CD8-positive, alpha-beta memory T cell (primary cell): ENCODE results near the gene PTMA. TPM values are rescaled to one million over a fixed set of nuclear protein-coding genes. Genes with fewer than 3 reads are reported as not detected.
"Not testable (repeated sequence)": the region's sequence is repeated elsewhere in the genome, so short reads cannot be mapped to it uniquely, and the experiment has no call there.

Experiments
- CTCF ChIA-PET: fragments of 350-600 bp; sonication (Branson Sonifier 250); formaldehyde crosslinking; loops from one replicate; lab custom pipeline; 2021; ENCODE audit warnings: antibody characterized with exemption; lab: Charles Lee
- POLR2A ChIA-PET: fragments of 350-600 bp; sonication (Branson Sonifier 250); formaldehyde crosslinking; loops from one replicate; lab custom pipeline; 2021; ENCODE audit warnings: antibody characterized with exemption; lab: Charles Lee
- DNase-seq, 5 donors: peaks; one replicate each; pipeline versions ENCODE4 v3.0.0 to v3.0.0-alpha.2; 2020 to 2022; ENCODE audit warnings: mixed read lengths in 1 of 5
- H3K27ac ChIP-seq: one replicate; pipeline ENCODE4 v1.7.0; 2013; ENCODE audit warnings: low read depth, mild to moderate bottlenecking, low read length, moderate library complexity
- H3K27me3 ChIP-seq: 2 replicates; pipeline ENCODE4 v1.7.0; 2013; ENCODE audit warnings: low read length, mild to moderate bottlenecking; ENCODE audit not compliant: insufficient read depth, poor library complexity, severe bottlenecking
- H3K36me3 ChIP-seq: 2 replicates; pipeline ENCODE4 v1.7.0; 2013; ENCODE audit warnings: mild to moderate bottlenecking, low read length, moderate library complexity; ENCODE audit not compliant: insufficient read depth
- H3K4me1 ChIP-seq: 2 replicates; pipeline ENCODE4 v1.7.0; 2013; ENCODE audit warnings: mild to moderate bottlenecking, low read length, moderate library complexity; ENCODE audit not compliant: insufficient read depth
- H3K4me3 ChIP-seq: 2 replicates; pipeline ENCODE4 v1.7.0; 2013; ENCODE audit warnings: mild to moderate bottlenecking, low read length
- H3K9me3 ChIP-seq: 2 replicates; pipeline ENCODE4 v1.7.0; 2013; ENCODE audit warnings: mild to moderate bottlenecking, low read length
- H3K27ac Mint-ChIP-seq, 8 donors: one replicate each; pipeline ENCODE4 v1.8.0; 2020 to 2021; ENCODE audit warnings: mixed read lengths in 8 of 8, mild to moderate bottlenecking in 6 of 8, inconsistent platforms in 3 of 8, moderate library complexity in 3 of 8
- H3K27me3 Mint-ChIP-seq, 2 donors: one replicate each; pipeline ENCODE4 v1.8.0; 2020 to 2021; ENCODE audit warnings: mixed read lengths in 2 of 2, mild to moderate bottlenecking in 1 of 2, moderate library complexity in 1 of 2
- H3K36me3 Mint-ChIP-seq, 3 donors: one replicate each; pipeline ENCODE4 v1.8.0; 2020 to 2021; ENCODE audit warnings: mixed read lengths in 3 of 3, inconsistent platforms in 1 of 3, mild to moderate bottlenecking in 1 of 3
- H3K4me1 Mint-ChIP-seq, 3 donors: one replicate each; pipeline ENCODE4 v1.8.0; 2020 to 2021; ENCODE audit warnings: mixed read lengths in 3 of 3, inconsistent platforms in 1 of 3, mild to moderate bottlenecking in 1 of 3
- H3K4me3 Mint-ChIP-seq, 7 donors: one replicate each; pipeline ENCODE4 v1.8.0; 2020 to 2021; ENCODE audit warnings: mixed read lengths in 7 of 7, mild to moderate bottlenecking in 6 of 7, moderate library complexity in 4 of 7, inconsistent platforms in 2 of 7
- H3K9me3 Mint-ChIP-seq, 5 donors: one replicate each; pipeline ENCODE4 v1.8.0; 2020 to 2022; ENCODE audit warnings: mixed read lengths in 5 of 5, mild to moderate bottlenecking in 3 of 5, moderate library complexity in 2 of 5, inconsistent platforms in 1 of 5
- polyA plus RNA-seq: library from polyadenylated mRNA; unstranded; fragments of 300-500 nt; fragmentation: Illumina TruSeq; gene quantifications from one replicate; pipeline ENCODE4 v1.2.3, GENCODE V29; 2021
- total RNA-seq, 2 experiments: library from RNA; stranded (reverse); gene quantifications; one replicate each; pipeline ENCODE4 v1.2.3, GENCODE V29; 2021

Gene PTMA
- total RNA-seq (1,000 to 10,000 TPM; 2,403 to 2,474 TPM), polyA plus RNA-seq (1,830 TPM)

GRCh38 chr2:231707927-231708772 is at the start of gene PTMA:
TSS of gene PTMA (plus strand) at chr2:231708525. CDS start at chr2:231708707, 182 bp downstream.
- H3K9me3 ChIP-seq: no peaks in the 10 kb centered on the region
- ChIA-PET POLR2A (interaction anchor here (1.0 to 4.4 kb wide), 8 partner anchors 11 to 244 kb away, joined by 3 to 48 read pairs (median 6); partner anchors contain the start of gene NCL), CTCF (interaction anchor here (1.9 to 9.2 kb wide), 6 partner anchors 7 to 96 kb away, joined by 12 to 88 read pairs (median 42); no protein-coding TSS in a partner anchor)
- H3K27ac ChIP-seq: peak within 1 kb of the TSS; percentile 99
- peak within 1 kb of the TSS; percentile 88 for H3K4me3 ChIP-seq
- no peaks in the 10 kb centered on the region for H3K27me3 ChIP-seq
- peaks cover 0 to 21% of the 10 kb centered on the region in 2 donors for H3K27me3 Mint-ChIP-seq
- H3K4me1 ChIP-seq: peaks cover 31% of the 10 kb centered on the region
- H3K36me3 Mint-ChIP-seq: peaks cover 4 to 46% (median 11%) of the 10 kb centered on the region in 3 donors
- peak; percentile 98 to 100 (median 100) for DNase-seq
- peaks cover 32 to 50% (median 33%) of the 10 kb centered on the region in 3 donors for H3K4me1 Mint-ChIP-seq
- H3K27ac Mint-ChIP-seq: peak within 1 kb of the TSS; percentile 100
- H3K4me3 Mint-ChIP-seq: peak within 1 kb of the TSS; percentile 97 to 100 (median 99)
- peaks cover 15% of the 10 kb centered on the region for H3K36me3 ChIP-seq
- peaks cover 0 to 2% (median 0%) of the 10 kb centered on the region in 5 donors for H3K9me3 Mint-ChIP-seq

DNA sequence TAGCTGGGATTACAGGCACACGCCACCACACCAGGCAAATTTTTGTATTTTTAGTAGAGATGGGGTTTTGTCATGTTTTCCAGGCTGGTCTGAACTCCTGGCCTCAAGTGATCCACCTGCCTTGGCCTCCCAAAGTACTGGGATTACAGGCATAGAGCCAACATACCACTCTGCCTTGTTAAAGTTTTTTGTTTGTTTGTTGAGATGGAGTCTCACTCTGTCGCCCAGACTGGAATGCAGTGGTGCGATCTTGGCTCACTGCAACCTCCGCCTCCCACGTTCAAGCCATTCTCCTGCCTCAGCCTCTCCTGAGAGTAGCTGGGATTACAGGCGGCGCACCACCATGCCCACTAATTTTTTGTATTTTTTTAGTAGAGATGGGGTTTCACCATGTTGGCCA is 48.3 kb upstream of the PTMA start:
- POLR2A ChIA-PET: interaction anchor here (1.8 kb wide), 1 partner anchor 47 kb away, joined by 7 read pairs; no protein-coding TSS in a partner anchor
- H3K27ac Mint-ChIP-seq: peak overlapping the region in 2 of 8 donors; percentile 57 to 92

GRCh38 chr2:231660860-231661259 is 47.5 kb upstream of the PTMA start:
- Mint-ChIP-seq H3K4me1 (peaks cover 7 to 15% (median 12%) of the 10 kb centered on the region in 3 donors), H3K27ac (peak overlapping the region; percentile 9 to 97 (median 96)), H3K9me3 (peaks cover 0 to 4% (median 0%) of the 10 kb centered on the region in 5 donors), H3K4me3 (peak overlapping the region in 6 of 7 donors; percentile 15 to 88 (median 78)), H3K27me3 (peaks cover 0 to 3% of the 10 kb centered on the region in 2 donors), H3K36me3 (peaks cover 0 to 2% (median 0%) of the 10 kb centered on the region in 3 donors)
- Histone ChIP-seq H3K27me3 (no peaks in the 10 kb centered on the region), H3K4me3 (no peak overlapping the region), H3K4me1 (peaks cover 11% of the 10 kb centered on the region), H3K9me3 (no peaks in the 10 kb centered on the region), H3K36me3 (no peaks in the 10 kb centered on the region), H3K27ac (no peak overlapping the region)
- POLR2A ChIA-PET: interaction anchor here (0.6 to 2.6 kb wide), 3 partner anchors 43 to 49 kb away, joined by 3 to 48 read pairs (median 7); partner anchors contain the start of gene PTMA
- DNase-seq: no peak
- CTCF ChIA-PET: interaction anchor here (0.8 to 10.1 kb wide), 5 partner anchors 14 to 143 kb away, joined by 3 to 84 read pairs (median 23); no protein-coding TSS in a partner anchor

More for the DNA sequence above, 48.3 kb upstream of the PTMA start:
- Mint-ChIP-seq H3K4me3 (peak overlapping the region in 1 of 7 donors; percentile 23), H3K4me1 (peaks cover 7 to 15% (median 12%) of the 10 kb centered on the region in 3 donors)
- DNase-seq, H3K36me3 Mint-ChIP-seq, H3K36me3 ChIP-seq, H3K4me3 ChIP-seq, H3K27me3 Mint-ChIP-seq, H3K27me3 ChIP-seq, H3K9me3 Mint-ChIP-seq, H3K27ac ChIP-seq, H3K9me3 ChIP-seq: not testable (repeated sequence)
- CTCF ChIA-PET: interaction anchor here (1.2 to 10.1 kb wide), 6 partner anchors 15 to 54 kb away, joined by 3 to 84 read pairs (median 15); no protein-coding TSS in a partner anchor
- H3K4me1 ChIP-seq: peaks cover 11% of the 10 kb centered on the region

DNA sequence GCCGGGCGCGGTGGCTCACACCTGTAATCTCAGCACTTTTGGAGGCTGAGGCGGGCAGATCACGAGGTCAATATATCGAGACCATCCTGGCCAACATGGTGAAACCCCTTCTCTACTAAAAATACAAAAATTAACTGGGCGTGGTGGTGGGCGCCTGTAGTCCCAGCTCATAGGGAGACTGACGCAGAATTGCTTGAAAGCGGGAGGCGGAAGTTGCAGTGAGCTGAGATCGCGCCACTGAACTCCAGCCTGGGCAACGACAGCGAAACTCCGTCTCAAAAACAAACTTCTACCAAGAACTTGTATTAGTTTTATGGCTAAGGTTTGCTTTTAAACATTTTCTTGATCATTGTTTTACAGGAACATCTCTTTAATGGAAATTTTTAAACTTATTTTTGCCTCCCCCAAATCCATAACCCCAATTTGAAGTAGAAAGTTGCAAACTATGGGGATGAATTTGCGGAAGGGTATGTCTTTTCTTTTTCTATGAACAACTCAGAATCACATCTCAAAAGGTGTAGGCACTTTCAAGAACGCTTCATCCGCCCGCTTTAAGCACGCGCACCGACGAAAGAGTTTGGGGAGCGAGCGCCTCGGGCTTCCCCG is 46.8 kb upstream of the PTMA start:
- Histone ChIP-seq H3K4me1 (peaks cover 11% of the 10 kb centered on the region), H3K27me3 (no peaks in the 10 kb centered on the region), H3K27ac (peak overlapping the region; percentile 83), H3K36me3 (no peaks in the 10 kb centered on the region), H3K4me3 (peak overlapping the region; percentile 69), H3K9me3 (no peaks in the 10 kb centered on the region)
- peaks cover 7 to 15% (median 12%) of the 10 kb centered on the region in 3 donors for H3K4me1 Mint-ChIP-seq
- DNase-seq: no peak
- peaks cover 0 to 4% (median 0%) of the 10 kb centered on the region in 5 donors for H3K9me3 Mint-ChIP-seq
- ChIA-PET POLR2A (interaction anchor here (1.2 to 2.6 kb wide), 4 partner anchors 13 to 197 kb away, joined by 5 to 48 read pairs (median 7); partner anchors contain the start of genes NCL and PTMA), CTCF (interaction anchor here (0.5 to 10.1 kb wide), 6 partner anchors 14 to 211 kb away, joined by 3 to 84 read pairs (median 15); no protein-coding TSS in a partner anchor)
- peak overlapping the region; percentile 92 to 97 (median 96) for H3K27ac Mint-ChIP-seq
- H3K36me3 Mint-ChIP-seq: peaks cover 0 to 2% (median 0%) of the 10 kb centered on the region in 3 donors
- peaks cover 0 to 3% of the 10 kb centered on the region in 2 donors for H3K27me3 Mint-ChIP-seq
- peak overlapping the region; percentile 74 to 88 (median 81) for H3K4me3 Mint-ChIP-seq

DNA sequence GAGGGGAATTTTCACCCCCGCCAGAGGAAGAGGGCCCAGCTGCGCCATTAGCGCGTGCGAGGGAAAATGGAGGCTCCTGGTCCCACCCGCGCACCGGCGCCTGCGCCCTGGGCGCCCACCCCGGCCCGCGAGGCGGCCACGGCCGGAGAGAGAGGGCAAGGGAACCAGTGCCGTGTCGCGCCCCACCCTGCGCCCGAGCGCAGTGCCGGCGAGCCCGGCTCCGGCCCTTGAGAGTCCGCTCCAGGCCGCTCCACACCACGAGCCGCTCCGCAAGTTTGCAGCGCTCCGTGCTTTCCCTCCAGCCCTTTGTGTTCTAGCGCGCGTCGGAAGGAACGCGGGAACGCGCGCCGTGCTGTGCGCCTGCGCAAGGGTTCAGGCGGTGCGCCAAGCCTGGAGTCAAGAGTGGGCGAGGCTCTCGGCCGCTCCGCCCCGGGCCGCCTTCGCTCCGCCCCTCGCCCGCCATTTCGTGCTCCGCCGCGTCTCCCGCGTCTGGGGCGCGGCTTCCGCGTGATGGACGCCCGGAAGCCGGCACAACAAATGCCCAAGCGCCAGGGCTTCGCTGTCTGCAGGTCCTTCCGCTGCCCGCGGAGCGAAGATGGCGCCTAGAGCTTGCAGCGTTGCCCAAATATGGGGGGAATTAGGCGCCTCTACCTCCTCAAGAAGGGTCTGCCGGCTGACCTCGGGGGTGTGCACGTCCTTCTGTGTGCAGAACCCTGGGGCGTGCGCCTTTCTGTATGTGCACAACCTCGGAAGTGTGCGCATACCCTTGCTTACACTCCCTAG is 46.1 kb upstream of the PTMA start:
- ChIA-PET POLR2A (interaction anchor here (0.6 to 2.6 kb wide), 6 partner anchors 13 to 198 kb away, joined by 5 to 48 read pairs (median 6); partner anchors contain the start of genes NCL and PTMA), CTCF (interaction anchor here (0.5 to 10.1 kb wide), 6 partner anchors 13 to 211 kb away, joined by 3 to 84 read pairs (median 14); no protein-coding TSS in a partner anchor)
- peak overlapping the region; percentile 83 for H3K27ac ChIP-seq
- peaks cover 0 to 2% (median 0%) of the 10 kb centered on the region in 3 donors for H3K36me3 Mint-ChIP-seq
- H3K36me3 ChIP-seq: no peaks in the 10 kb centered on the region
- H3K4me3 Mint-ChIP-seq: peak overlapping the region; percentile 74 to 88 (median 81)
- peak overlapping the region; percentile 69 for H3K4me3 ChIP-seq
- no peaks in the 10 kb centered on the region for H3K9me3 ChIP-seq
- H3K27ac Mint-ChIP-seq: peak overlapping the region; percentile 92 to 97 (median 96)
- H3K27me3 Mint-ChIP-seq: peaks cover 0 to 3% of the 10 kb centered on the region in 2 donors
- peaks cover 0 to 4% (median 0%) of the 10 kb centered on the region in 5 donors for H3K9me3 Mint-ChIP-seq
- DNase-seq: peak; percentile 94 to 99 (median 97)
- H3K4me1 Mint-ChIP-seq: peaks cover 7 to 15% (median 12%) of the 10 kb centered on the region in 3 donors
- H3K4me1 ChIP-seq: peaks cover 11% of the 10 kb centered on the region
- H3K27me3 ChIP-seq: no peaks in the 10 kb centered on the region

DNA sequence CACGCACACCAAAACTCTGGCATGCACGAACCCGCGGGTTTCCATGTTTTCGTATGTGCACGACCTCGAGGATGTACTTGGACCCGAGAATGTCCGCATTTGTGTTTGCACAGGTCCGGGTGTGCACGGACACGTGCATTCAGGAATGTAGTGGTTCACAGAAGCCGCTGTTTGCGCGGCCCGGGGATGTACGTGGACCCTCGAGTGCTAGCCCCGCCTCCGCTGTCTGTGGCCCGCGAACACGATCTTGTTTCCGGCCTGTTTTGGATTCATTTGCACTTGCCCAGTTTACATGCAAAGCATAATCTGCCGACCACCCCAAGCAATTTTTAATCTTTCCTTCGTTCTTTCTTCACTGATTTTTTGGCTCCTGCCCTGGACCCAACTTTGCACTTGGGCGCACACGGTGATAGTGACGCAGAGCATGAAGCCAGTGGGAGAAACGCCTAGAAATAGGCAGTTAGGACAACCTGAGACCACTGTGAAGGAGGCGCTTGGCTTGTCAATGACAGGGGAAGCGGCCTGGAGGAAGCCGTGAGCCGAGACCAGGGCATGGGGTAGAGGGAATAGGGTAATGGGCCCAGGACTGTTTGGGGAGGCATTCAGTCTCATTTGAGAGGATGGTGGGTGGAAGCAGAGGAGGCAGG is 45.4 kb upstream of the PTMA start:
- peak overlapping the region; percentile 83 for H3K27ac ChIP-seq
- no peaks in the 10 kb centered on the region for H3K36me3 ChIP-seq
- Mint-ChIP-seq H3K27ac (peak overlapping the region; percentile 92 to 97 (median 96)), H3K4me3 (peak overlapping the region; percentile 74 to 88 (median 79)), H3K9me3 (peaks cover 0 to 4% (median 0%) of the 10 kb centered on the region in 5 donors), H3K27me3 (peaks cover 0 to 3% of the 10 kb centered on the region in 2 donors), H3K4me1 (peaks cover 7 to 15% (median 12%) of the 10 kb centered on the region in 3 donors), H3K36me3 (peaks cover 0 to 2% (median 0%) of the 10 kb centered on the region in 3 donors)
- no peaks in the 10 kb centered on the region for H3K27me3 ChIP-seq
- peak overlapping the region; percentile 56 for H3K4me3 ChIP-seq
- no peaks in the 10 kb centered on the region for H3K9me3 ChIP-seq
- ChIA-PET CTCF (interaction anchor here (1.0 to 10.1 kb wide), 5 partner anchors 12 to 51 kb away, joined by 4 to 84 read pairs (median 23); no protein-coding TSS in a partner anchor), POLR2A (interaction anchor here (0.6 to 2.6 kb wide), 6 partner anchors 12 to 199 kb away, joined by 5 to 48 read pairs (median 6); partner anchors contain the start of genes NCL and PTMA)
- peaks cover 11% of the 10 kb centered on the region for H3K4me1 ChIP-seq
- peak in 1 of 5 donors; percentile 61 for DNase-seq
